Measurements from ENCODE around the gene PRR7.

DNA sequence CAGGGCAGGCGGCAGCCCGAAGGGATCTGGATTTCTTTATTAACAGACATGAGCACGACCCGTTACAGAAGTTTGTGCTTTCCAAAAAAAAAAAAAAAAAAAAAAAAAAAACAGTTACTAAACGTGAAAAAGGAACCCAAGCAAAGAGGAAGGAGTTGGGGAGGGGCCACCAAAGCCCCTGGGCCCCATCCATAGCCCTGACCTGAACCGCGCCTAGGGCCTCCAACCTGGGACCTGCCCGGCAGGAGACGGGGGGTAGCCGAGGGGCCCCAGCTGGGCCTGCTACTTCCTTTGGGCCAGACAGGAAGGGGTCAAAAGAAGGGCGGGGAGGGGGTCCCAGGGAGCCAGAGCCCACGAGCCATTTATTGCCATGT lies 10.0 kb downstream of the PRR7 start:
- TF ChIP-seq, protein P1, sequence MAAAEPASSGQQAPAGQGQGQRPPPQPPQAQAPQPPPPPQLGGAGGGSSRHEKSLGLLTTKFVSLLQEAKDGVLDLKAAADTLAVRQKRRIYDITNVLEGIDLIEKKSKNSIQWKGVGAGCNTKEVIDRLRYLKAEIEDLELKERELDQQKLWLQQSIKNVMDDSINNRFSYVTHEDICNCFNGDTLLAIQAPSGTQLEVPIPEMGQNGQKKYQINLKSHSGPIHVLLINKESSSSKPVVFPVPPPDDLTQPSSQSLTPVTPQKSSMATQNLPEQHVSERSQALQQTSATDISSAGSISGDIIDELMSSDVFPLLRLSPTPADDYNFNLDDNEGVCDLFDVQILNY (CRISPR knock-in tag; conservative IDR thresholded peaks at IDR 0.05): no peak
- TF ChIP-seq ZNF510 (CRISPR knock-in tag; IDR thresholded peaks at IDR 0.05; ENCODE audit: low read depth): no peak
- no peak for TF ChIP-seq EED (CRISPR knock-in tag; IDR thresholded peaks at IDR 0.05)
- TF ChIP-seq ZNF354B (CRISPR knock-in tag; IDR thresholded peaks at IDR 0.05): no peak
- TF ChIP-seq ZNF776 (CRISPR knock-in tag; IDR thresholded peaks at IDR 0.05): no peak
- TF ChIP-seq POLR2AphosphoS2 (IDR thresholded peaks at IDR 0.05; ENCODE audit: low read depth, low read length): no peak
- no peak for TF ChIP-seq EP300 (IDR thresholded peaks at IDR 0.05; ENCODE audit: low read depth in 2 of 2, low read length in 2 of 2)
- no peak for TF ChIP-seq EP300 (CRISPR knock-in tag; IDR thresholded peaks at IDR 0.05; ENCODE audit: borderline replicate concordance)
- TF ChIP-seq, protein P2, sequence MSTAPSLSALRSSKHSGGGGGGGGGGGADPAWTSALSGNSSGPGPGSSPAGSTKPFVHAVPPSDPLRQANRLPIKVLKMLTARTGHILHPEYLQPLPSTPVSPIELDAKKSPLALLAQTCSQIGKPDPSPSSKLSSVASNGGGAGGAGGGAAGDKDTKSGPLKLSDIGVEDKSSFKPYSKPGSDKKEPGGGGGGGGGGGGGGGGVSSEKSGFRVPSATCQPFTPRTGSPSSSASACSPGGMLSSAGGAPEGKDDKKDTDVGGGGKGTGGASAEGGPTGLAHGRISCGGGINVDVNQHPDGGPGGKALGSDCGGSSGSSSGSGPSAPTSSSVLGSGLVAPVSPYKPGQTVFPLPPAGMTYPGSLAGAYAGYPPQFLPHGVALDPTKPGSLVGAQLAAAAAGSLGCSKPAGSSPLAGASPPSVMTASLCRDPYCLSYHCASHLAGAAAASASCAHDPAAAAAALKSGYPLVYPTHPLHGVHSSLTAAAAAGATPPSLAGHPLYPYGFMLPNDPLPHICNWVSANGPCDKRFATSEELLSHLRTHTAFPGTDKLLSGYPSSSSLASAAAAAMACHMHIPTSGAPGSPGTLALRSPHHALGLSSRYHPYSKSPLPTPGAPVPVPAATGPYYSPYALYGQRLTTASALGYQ (CRISPR knock-in tag; IDR thresholded peaks at IDR 0.05): no peak
- no peak for TF ChIP-seq ZFYVE20 (CRISPR knock-in tag; IDR thresholded peaks at IDR 0.05; ENCODE audit: borderline replicate concordance, low read depth)
- TF ChIP-seq EZH2 (conservative IDR thresholded peaks at IDR 0.05; ENCODE audit: low read depth, low read length): no peak

Measured in HepG2 (cell line).